ENCODE data around the gene EIF4E1B. TPM values are rescaled to one million over a fixed set of nuclear protein-coding genes. Genes with fewer than 3 reads are reported as not detected.

The EIF4E1B gene
- total and polyA plus RNA-seq, 10 donors = not detected

DNA sequence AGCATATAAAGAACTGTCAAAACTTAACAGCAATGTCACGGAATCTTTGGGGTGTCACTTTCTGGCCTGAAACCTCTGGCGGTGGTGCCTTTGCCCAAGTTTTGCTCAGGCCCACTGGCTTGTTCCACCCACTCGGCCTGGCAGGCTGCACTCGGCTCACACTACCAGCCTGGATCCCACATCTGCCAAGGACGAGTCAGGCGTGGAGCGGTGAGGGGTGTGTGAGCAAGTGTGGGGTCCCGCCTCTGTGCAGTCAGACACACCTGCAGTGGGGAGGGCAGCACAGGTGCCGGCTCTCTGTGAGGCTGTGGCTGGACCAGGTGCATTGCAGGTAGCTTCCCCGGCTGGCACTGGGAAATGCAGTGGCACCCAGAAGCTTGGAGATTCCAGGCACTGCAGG, 56.8 kb downstream of the EIF4E1B start:
- no peak overlapping the region for H3K27ac ChIP-seq
- no peak overlapping the region for H3K4me3 ChIP-seq
- peaks cover 0 to 49% (median 25%) of the 10 kb centered on the region in 8 donors for H3K9me3 ChIP-seq
- intact Hi-C loops (cut with DNase I; ENCODE audit: low total_unique reads) = no loop called here
- H3K4me1 ChIP-seq = no peaks in the 10 kb centered on the region
- TF ChIP-seq, protein P1, sequence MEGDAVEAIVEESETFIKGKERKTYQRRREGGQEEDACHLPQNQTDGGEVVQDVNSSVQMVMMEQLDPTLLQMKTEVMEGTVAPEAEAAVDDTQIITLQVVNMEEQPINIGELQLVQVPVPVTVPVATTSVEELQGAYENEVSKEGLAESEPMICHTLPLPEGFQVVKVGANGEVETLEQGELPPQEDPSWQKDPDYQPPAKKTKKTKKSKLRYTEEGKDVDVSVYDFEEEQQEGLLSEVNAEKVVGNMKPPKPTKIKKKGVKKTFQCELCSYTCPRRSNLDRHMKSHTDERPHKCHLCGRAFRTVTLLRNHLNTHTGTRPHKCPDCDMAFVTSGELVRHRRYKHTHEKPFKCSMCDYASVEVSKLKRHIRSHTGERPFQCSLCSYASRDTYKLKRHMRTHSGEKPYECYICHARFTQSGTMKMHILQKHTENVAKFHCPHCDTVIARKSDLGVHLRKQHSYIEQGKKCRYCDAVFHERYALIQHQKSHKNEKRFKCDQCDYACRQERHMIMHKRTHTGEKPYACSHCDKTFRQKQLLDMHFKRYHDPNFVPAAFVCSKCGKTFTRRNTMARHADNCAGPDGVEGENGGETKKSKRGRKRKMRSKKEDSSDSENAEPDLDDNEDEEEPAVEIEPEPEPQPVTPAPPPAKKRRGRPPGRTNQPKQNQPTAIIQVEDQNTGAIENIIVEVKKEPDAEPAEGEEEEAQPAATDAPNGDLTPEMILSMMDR (IDR thresholded peaks at IDR 0.05 in 8 of 11, conservative IDR thresholded peaks at IDR 0.05 in 3 of 11) = no peak
- TF ChIP-seq POLR2A (IDR thresholded peaks at IDR 0.05) = no peak
- no peak for TF ChIP-seq POLR2AphosphoS5 (IDR thresholded peaks at IDR 0.05)
- no peaks in the 10 kb centered on the region for H3K36me3 ChIP-seq
- peaks cover 0 to 85% (median 12%) of the 10 kb centered on the region in 7 donors for H3K27me3 ChIP-seq (replicated peaks in 1 of 7)
- WGBS, 5 donors = 81 to 90% (median 85%) methylated on average over 10 of the region's 10 CpGs
- no peak for DNase-seq

DNA sequence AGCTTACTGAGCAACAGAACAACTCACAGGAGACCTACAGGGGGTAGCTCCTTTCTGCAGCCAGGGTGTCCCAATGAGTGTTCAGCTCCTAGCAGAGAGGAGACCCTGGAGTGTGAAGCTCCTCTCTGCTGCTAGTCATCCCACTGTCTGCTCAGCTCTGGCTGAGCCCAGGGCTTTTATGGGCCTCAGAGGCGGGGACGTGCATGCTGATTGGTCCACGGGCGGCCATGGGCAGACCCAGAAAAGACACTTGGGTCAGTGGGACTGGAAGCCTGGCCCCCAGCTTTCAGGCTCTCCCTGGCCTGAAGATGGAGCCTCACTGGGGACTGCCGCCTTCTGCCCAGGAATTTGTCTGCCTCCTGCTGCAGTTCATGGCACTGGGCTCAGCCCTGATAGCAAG, 57.4 kb downstream of the EIF4E1B start:
- no peaks in the 10 kb centered on the region for H3K36me3 ChIP-seq
- no peak for DNase-seq
- peaks cover 0 to 49% (median 25%) of the 10 kb centered on the region in 8 donors for H3K9me3 ChIP-seq
- peaks cover 0 to 5% (median under 1%) of the 10 kb centered on the region in 6 donors for H3K4me1 ChIP-seq
- TF ChIP-seq POLR2AphosphoS5 (IDR thresholded peaks at IDR 0.05) (no peak), POLR2A (IDR thresholded peaks at IDR 0.05) (no peak)
- TF ChIP-seq, protein P1 (IDR thresholded peaks at IDR 0.05 in 8 of 11, conservative IDR thresholded peaks at IDR 0.05 in 3 of 11) = no peak
- intact Hi-C loops (cut with DNase I; ENCODE audit: low total_unique reads) = no loop called here
- WGBS, 5 donors = 88 to 92% (median 90%) methylated on average over 5 of the region's 5 CpGs; no CpG with 5 or more reads in 1 of the 5 donors
- H3K4me3 ChIP-seq = no peak overlapping the region
- H3K27ac ChIP-seq = no peak overlapping the region
- H3K27me3 ChIP-seq (replicated peaks in 1 of 7) = peaks cover 0 to 85% (median 18%) of the 10 kb centered on the region in 7 donors

DNA sequence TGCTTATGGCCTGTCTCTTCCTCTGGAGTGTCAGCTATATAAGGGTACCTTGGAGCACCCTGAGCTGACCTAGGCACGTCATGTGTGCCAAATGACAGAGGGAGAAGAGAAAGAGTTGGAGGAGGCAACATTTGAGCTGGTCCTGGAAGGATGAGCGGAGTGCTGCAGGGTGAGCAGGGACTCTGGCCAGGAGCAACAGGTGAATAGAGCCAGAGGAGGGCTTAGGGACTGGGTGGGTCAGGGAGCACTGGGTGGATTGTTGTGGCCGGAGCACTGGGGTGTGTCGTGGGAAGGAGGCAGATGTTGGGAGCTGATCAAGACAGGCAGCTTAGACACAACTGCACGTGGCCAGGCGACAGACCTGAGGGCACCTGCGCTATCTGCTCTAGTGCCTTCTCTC, 60.4 kb downstream of the EIF4E1B start:
- TF ChIP-seq POLR2AphosphoS5 (IDR thresholded peaks at IDR 0.05) (no peak), POLR2A (IDR thresholded peaks at IDR 0.05) (no peak)
- TF ChIP-seq, protein P1 (IDR thresholded peaks at IDR 0.05 in 8 of 11, conservative IDR thresholded peaks at IDR 0.05 in 3 of 11) = no peak
- H3K27ac ChIP-seq = no peak overlapping the region
- H3K36me3 ChIP-seq = no peaks in the 10 kb centered on the region
- intact Hi-C loops (cut with DNase I; ENCODE audit: low total_unique reads) = no loop called here
- DNase-seq = no peak
- H3K4me3 ChIP-seq = no peak overlapping the region
- peaks cover 0 to 22% (median 7%) of the 10 kb centered on the region in 6 donors for H3K4me1 ChIP-seq
- WGBS, 5 donors = 80 to 87% (median 86%) methylated on average over 7 of the region's 7 CpGs
- H3K9me3 ChIP-seq = peaks cover 0 to 29% (median 12%) of the 10 kb centered on the region in 8 donors
- peaks cover 0 to 94% (median 40%) of the 10 kb centered on the region in 7 donors for H3K27me3 ChIP-seq (replicated peaks in 1 of 7)

DNA sequence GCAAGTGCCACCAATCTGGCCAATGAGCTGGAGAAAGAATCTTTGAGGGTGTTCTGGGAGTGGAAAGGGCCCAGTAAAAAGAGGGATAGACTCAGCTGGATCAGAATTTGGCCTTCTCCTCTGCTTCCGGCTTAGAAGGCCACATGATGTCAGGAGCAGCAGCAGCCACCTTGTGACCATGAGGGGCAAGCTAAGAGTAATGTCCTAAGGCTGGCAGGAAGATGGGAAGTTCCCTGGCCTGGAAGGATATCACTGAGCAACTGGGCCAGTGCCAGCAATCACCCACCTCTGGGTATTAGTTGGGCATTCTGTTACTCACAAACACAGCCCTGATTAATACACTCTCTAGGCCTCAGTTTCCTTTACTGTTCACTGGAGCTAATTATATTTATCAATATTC, 61.0 kb downstream of the EIF4E1B start:
- 62 to 91% (median 87%) methylated on average over 1 of the region's 1 CpG; no CpG with 5 or more reads in 1 of the 5 donors for WGBS, 5 donors
- H3K27me3 ChIP-seq (replicated peaks in 1 of 7) = peaks cover 0 to 95% (median 40%) of the 10 kb centered on the region in 7 donors

More for the DNA sequence above, 61.0 kb downstream of the EIF4E1B start:
- Histone ChIP-seq H3K9me3 (peaks cover 0 to 23% (median 12%) of the 10 kb centered on the region in 8 donors), H3K4me3 (no peak overlapping the region), H3K36me3 (no peaks in the 10 kb centered on the region), H3K27ac (no peak overlapping the region), H3K4me1 (peaks cover 0 to 22% (median 7%) of the 10 kb centered on the region in 6 donors)
- no peak for DNase-seq
- TF ChIP-seq, protein P1 (IDR thresholded peaks at IDR 0.05 in 8 of 11, conservative IDR thresholded peaks at IDR 0.05 in 3 of 11) = no peak
- TF ChIP-seq POLR2AphosphoS5 (IDR thresholded peaks at IDR 0.05) (no peak), POLR2A (IDR thresholded peaks at IDR 0.05) (no peak)
- intact Hi-C loops (cut with DNase I; ENCODE audit: low total_unique reads) = no loop called here

All from spleen (tissue), 11 donors.